BLaER1 (cell line): Measurements from ENCODE around the gene DYNLL2.

Source experiments
- H3K27ac ChIP-seq: shearing (Covaris generic); formaldehyde crosslinking; 2 replicates; pipeline ENCODE4 v1.8.1; 2022
- H3K27me3 ChIP-seq: shearing (Covaris generic); formaldehyde crosslinking; 2 replicates; pipeline ENCODE4 v1.8.1; 2022
- H3K36me3 ChIP-seq: shearing (Covaris generic); formaldehyde crosslinking; 2 replicates; pipeline ENCODE4 v1.8.1; 2022
- H3K4me1 ChIP-seq: shearing (Covaris generic); formaldehyde crosslinking; 2 replicates; pipeline ENCODE4 v1.8.1; 2022
- H3K4me2 ChIP-seq: shearing (Covaris generic); formaldehyde crosslinking; 2 replicates; pipeline ENCODE4 v1.8.1; 2022
- H3K4me3 ChIP-seq: shearing (Covaris generic); formaldehyde crosslinking; 2 replicates; pipeline ENCODE4 v1.8.1; 2022
- H3K9ac ChIP-seq: shearing (Covaris generic); formaldehyde crosslinking; 2 replicates; pipeline ENCODE4 v1.8.1; 2022
- H3K9me3 ChIP-seq: shearing (Covaris generic); formaldehyde crosslinking; 2 replicates; pipeline ENCODE4 v1.8.1; 2022
- H4K20me1 ChIP-seq: shearing (Covaris generic); formaldehyde crosslinking; 2 replicates; pipeline ENCODE4 v1.8.1; 2022
- Cebpa-rat ChIP-seq: shearing (Covaris generic); IDR thresholded peaks from 2 replicates; pipeline ENCODE4 v1.8.1; 2022

The DYNLL2 gene

DNA sequence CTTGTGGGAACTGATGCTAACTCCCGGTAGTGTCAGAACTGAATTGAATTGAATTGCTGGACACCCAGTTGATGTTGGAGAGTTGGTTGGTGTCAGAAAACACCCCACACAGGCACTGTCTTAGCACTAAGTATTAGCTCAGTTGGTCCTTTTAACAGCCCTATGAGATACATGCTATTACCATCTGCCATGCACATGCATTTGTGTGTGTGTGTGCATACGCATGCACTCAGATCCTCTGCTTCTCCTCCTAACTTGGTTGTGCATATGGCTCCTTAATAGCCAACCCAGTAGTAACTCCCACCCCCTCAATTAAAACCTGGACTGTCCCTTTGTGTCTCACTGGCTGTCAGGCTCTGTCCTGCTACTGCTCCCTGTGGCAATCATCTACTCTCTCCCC, 32.3 kb upstream of the DYNLL2 start:
- Histone ChIP-seq H3K4me2 (no peak overlapping the region), H3K4me3 (no peak overlapping the region), H3K9ac (no peak overlapping the region), H3K27me3 (no peaks in the 10 kb centered on the region), H3K36me3 (no peaks in the 10 kb centered on the region), H3K4me1 (no peaks in the 10 kb centered on the region), H4K20me1 (no peaks in the 10 kb centered on the region), H3K9me3 (no peaks in the 10 kb centered on the region), H3K27ac (no peak overlapping the region)
- no peak for TF ChIP-seq Cebpa-rat

DNA sequence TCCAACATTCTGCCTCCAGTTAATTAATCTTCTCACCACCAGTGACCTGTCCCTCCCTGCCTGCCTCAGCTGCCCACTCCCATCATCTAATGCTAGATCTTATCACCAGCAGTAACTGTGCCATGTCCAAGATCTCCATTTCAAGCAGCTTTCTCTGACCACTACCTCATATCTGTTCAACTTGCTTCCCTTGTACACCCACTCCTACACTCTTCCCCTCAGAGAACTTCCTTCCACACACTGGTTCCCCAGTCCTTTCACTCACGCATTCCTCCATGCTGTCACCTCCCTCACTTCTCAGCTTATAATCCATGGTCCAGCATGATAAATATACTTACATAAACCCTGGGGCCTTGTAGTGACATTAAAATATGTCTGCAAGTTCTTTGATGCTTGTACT, 31.8 kb upstream of the DYNLL2 start:
- Histone ChIP-seq H3K4me3 (no peak overlapping the region), H3K9me3 (no peaks in the 10 kb centered on the region), H4K20me1 (no peaks in the 10 kb centered on the region), H3K4me1 (no peaks in the 10 kb centered on the region), H3K27ac (no peak overlapping the region), H3K27me3 (no peaks in the 10 kb centered on the region), H3K4me2 (no peak overlapping the region), H3K36me3 (no peaks in the 10 kb centered on the region), H3K9ac (no peak overlapping the region)
- TF ChIP-seq Cebpa-rat: no peak

GRCh38 chr17:58052407-58052806, 30.8 kb upstream of the DYNLL2 start:
- H4K20me1 ChIP-seq: no peaks in the 10 kb centered on the region
- no peaks in the 10 kb centered on the region for H3K27me3 ChIP-seq
- H3K4me2 ChIP-seq: no peak overlapping the region
- no peaks in the 10 kb centered on the region for H3K9me3 ChIP-seq
- no peaks in the 10 kb centered on the region for H3K4me1 ChIP-seq
- H3K4me3 ChIP-seq: no peak overlapping the region
- H3K9ac ChIP-seq: no peak overlapping the region
- TF ChIP-seq Cebpa-rat: no peak
- H3K27ac ChIP-seq: no peak overlapping the region
- H3K36me3 ChIP-seq: no peaks in the 10 kb centered on the region

GRCh38 chr17:58052945-58053715, 30.1 kb upstream of the DYNLL2 start:
- no peaks in the 10 kb centered on the region for H3K9me3 ChIP-seq
- H3K4me3 ChIP-seq: no peak overlapping the region
- H3K9ac ChIP-seq: no peak overlapping the region
- H3K36me3 ChIP-seq: no peaks in the 10 kb centered on the region
- no peak overlapping the region for H3K27ac ChIP-seq
- H3K4me1 ChIP-seq: no peaks in the 10 kb centered on the region
- H3K27me3 ChIP-seq: no peaks in the 10 kb centered on the region
- no peak for TF ChIP-seq Cebpa-rat
- no peaks in the 10 kb centered on the region for H4K20me1 ChIP-seq
- H3K4me2 ChIP-seq: no peak overlapping the region

DNA sequence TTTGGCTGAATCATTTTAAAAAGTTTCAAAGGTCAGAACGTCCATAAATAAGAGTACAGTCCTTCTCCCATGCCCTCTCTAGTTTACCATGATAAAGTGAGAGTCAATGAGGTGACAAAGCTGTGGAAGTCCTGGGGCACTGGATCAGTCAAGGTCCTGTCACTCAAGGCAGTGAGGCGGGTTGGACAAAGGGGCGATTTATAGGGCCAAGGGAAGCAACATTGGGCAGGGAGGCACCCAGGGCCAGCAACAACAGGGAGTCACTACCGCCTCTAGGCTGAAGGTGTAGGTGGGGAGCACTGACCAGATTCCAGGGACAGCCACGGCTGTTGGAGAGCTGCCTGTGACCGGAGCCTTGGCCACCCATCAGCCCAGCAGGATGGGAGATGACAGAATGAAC, 28.6 kb upstream of the DYNLL2 start:
- TF ChIP-seq Cebpa-rat: no peak
- Histone ChIP-seq H3K27ac (no peak overlapping the region), H3K9ac (no peak overlapping the region), H3K4me3 (no peak overlapping the region), H3K9me3 (no peaks in the 10 kb centered on the region), H4K20me1 (no peaks in the 10 kb centered on the region), H3K4me1 (no peaks in the 10 kb centered on the region), H3K27me3 (no peaks in the 10 kb centered on the region), H3K36me3 (no peaks in the 10 kb centered on the region), H3K4me2 (no peak overlapping the region)

DNA sequence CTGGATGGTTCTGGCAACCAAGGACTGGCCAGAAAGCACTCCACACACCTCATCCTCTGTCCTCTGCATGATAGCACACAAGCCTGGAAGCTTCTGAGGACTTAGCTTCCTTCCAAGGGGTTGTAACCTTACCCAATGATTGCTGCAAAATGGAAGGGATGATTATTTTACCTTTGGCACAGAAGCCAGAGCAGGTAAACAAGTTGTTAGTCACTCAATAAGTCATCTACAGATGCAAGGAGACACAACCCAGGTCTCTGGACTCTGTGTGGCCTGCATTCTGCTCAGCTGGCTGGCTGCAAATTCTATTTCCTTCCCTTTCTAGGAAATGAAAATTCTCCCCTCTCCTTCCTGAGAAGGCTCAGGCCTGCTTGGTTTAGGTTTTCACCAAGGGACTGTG, 26.7 kb upstream of the DYNLL2 start:
- H3K9me3 ChIP-seq: no peaks in the 10 kb centered on the region
- no peaks in the 10 kb centered on the region for H3K36me3 ChIP-seq
- H3K27ac ChIP-seq: no peak overlapping the region
- H3K27me3 ChIP-seq: no peaks in the 10 kb centered on the region
- no peak overlapping the region for H3K4me2 ChIP-seq
- no peaks in the 10 kb centered on the region for H4K20me1 ChIP-seq
- H3K4me1 ChIP-seq: no peaks in the 10 kb centered on the region
- no peak overlapping the region for H3K4me3 ChIP-seq
- TF ChIP-seq Cebpa-rat: no peak
- no peak overlapping the region for H3K9ac ChIP-seq

- no peaks in the 10 kb centered on the region for H3K36me3 ChIP-seq
- H3K27ac ChIP-seq: no peak overlapping the region
- no peaks in the 10 kb centered on the region for H3K4me1 ChIP-seq
- no peak overlapping the region for H3K9ac ChIP-seq
- H3K4me3 ChIP-seq: no peak overlapping the region
- no peaks in the 10 kb centered on the region for H3K9me3 ChIP-seq
- H4K20me1 ChIP-seq: no peaks in the 10 kb centered on the region
- no peak for TF ChIP-seq Cebpa-rat
- H3K27me3 ChIP-seq: no peaks in the 10 kb centered on the region
- no peak overlapping the region for H3K4me2 ChIP-seq
Measured at GRCh38 chr17:58059141-58059540, 24.1 kb upstream of the DYNLL2 start.

DNA sequence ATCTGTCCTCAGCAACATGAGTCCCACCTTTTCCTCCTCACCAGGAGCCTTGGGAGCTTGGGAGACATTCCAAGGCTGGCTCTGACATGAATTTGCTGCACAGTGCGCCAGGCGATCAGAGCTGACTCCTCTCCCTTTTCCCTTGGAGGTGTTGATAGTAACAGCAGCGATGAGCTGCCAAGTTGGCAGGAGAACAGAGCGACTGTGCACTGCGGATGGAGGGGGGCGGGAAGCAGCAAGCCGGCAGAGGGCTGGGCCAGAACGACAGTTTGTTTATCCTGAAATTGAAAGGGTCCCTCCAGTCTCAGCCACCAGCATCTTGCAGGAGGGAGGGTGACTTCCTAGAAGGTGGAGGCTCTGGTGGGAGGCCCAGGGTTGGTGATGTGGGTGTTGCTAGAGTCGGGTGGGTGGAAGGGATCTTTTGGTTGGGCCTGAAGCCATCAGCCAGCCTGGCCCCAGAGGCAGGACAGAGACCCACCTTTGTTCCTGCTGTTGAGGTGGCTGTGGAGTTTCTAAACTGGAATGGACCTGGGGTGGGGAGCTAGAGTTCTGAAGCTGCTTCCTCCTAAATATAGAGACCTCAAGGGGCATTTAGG, 22.5 kb upstream of the DYNLL2 start:
- Histone ChIP-seq H4K20me1 (no peaks in the 10 kb centered on the region), H3K27me3 (no peaks in the 10 kb centered on the region), H3K36me3 (no peaks in the 10 kb centered on the region)

DNA sequence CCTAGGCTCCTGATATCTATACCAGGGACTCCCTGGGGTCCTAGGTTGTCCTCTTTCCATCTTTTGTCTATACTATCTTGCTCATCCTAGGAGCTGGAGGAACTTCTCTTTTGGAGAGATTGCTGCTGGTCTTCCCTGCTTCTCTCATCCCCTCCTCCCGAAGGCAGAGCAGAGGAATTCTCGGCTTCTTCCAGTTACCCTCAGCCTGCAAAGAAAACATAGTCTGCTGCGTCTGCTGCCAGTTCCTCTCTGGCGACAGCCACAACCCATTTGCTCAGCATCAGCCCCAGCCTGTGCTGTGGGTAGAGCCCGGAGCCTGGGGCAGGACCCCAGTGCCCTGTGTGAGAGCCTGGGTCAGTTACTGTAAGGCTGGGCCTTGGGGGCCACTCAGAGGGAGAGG, 21.5 kb upstream of the DYNLL2 start:
- Histone ChIP-seq H3K4me1 (no peaks in the 10 kb centered on the region), H3K4me2 (no peak overlapping the region), H3K9me3 (no peaks in the 10 kb centered on the region), H3K4me3 (no peak overlapping the region), H3K36me3 (no peaks in the 10 kb centered on the region), H4K20me1 (no peaks in the 10 kb centered on the region), H3K27ac (no peak overlapping the region), H3K9ac (no peak overlapping the region), H3K27me3 (no peaks in the 10 kb centered on the region)
- no peak for TF ChIP-seq Cebpa-rat

More for the DNA sequence above, 22.5 kb upstream of the DYNLL2 start:
- no peaks in the 10 kb centered on the region for H3K9me3 ChIP-seq
- H3K27ac ChIP-seq: no peak overlapping the region
- H3K4me2 ChIP-seq: no peak overlapping the region
- no peak overlapping the region for H3K9ac ChIP-seq
- H3K4me1 ChIP-seq: no peaks in the 10 kb centered on the region
- no peak for TF ChIP-seq Cebpa-rat
- H3K4me3 ChIP-seq: no peak overlapping the region

DNA sequence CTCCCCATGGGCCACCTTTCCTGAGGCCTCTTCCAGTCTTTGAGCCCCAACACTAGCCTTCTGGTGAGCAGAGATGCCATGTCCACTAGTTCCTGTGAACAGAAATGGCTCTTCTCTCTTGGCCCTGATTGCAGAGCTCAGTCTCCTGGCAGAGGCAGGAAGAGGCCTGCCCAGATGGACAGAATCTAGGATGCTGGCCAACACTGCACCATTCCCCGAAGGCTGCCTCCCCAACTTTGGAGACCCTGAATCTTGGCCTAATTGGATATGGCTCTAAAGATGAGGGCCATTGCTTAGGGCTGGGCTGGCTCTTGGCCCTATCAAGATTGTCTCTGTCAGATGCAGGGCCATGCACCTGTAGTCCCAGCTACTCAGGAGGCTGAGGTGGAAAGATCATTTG, 18.0 kb upstream of the DYNLL2 start:
- Histone ChIP-seq H3K9me3 (no peaks in the 10 kb centered on the region), H3K4me3 (no peak overlapping the region), H3K36me3 (no peaks in the 10 kb centered on the region), H4K20me1 (no peaks in the 10 kb centered on the region), H3K4me1 (no peaks in the 10 kb centered on the region), H3K9ac (no peak overlapping the region), H3K27me3 (no peaks in the 10 kb centered on the region), H3K4me2 (no peak overlapping the region), H3K27ac (no peak overlapping the region)
- no peak for TF ChIP-seq Cebpa-rat

DNA sequence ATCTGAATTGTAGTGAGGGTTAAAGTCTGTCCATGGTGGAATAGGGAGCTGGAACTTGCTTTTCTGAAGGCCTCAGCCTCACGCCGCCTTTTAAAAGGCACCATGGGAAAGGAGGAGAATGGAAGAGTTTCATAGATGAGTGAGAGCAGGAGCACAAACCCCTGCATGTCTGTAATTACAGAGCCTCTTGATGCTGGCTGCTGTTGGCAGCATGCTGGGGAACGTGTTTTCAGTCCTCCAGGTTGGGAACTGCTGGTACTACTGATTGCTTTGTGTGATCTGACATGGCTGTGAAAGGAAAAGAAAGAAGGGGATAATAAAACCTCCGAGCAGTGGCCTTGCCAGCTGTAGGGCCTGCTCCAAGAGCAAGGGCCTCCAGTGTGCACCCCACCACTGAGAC, 16.8 kb upstream of the DYNLL2 start:
- Histone ChIP-seq H3K4me3 (no peak overlapping the region), H3K9me3 (no peaks in the 10 kb centered on the region), H3K27me3 (no peaks in the 10 kb centered on the region), H3K9ac (no peak overlapping the region), H3K4me2 (no peak overlapping the region), H4K20me1 (no peaks in the 10 kb centered on the region), H3K27ac (no peak overlapping the region), H3K4me1 (no peaks in the 10 kb centered on the region), H3K36me3 (no peaks in the 10 kb centered on the region)
- no peak for TF ChIP-seq Cebpa-rat
